Mucosa of rectum (tissue), 2 donors: ENCODE measurements around the gene OPHN1.

Source experiments
- H3K27ac ChIP-seq, 2 donors: one replicate each; pipeline ENCODE4 v1.7.0; 2013; ENCODE audit warnings: inconsistent platforms in 2 of 2, low read depth in 2 of 2, low read length in 2 of 2
- H3K27me3 ChIP-seq, 2 donors: one replicate each; pipeline ENCODE4 v1.7.0; 2013; ENCODE audit warnings: low read length in 2 of 2; ENCODE audit not compliant: control insufficient read depth in 2 of 2, insufficient read depth in 2 of 2
- H3K36me3 ChIP-seq, 2 donors: one replicate each; pipeline ENCODE4 v1.7.0; 2013; ENCODE audit warnings: low read length in 2 of 2; ENCODE audit not compliant: control insufficient read depth in 2 of 2, insufficient read depth in 2 of 2
- H3K4me1 ChIP-seq, 2 donors: one replicate each; pipeline ENCODE4 v1.7.0; 2013; ENCODE audit warnings: low read length in 2 of 2, mild to moderate bottlenecking in 1 of 2; ENCODE audit not compliant: control insufficient read depth in 2 of 2, insufficient read depth in 2 of 2
- H3K4me3 ChIP-seq, 2 donors: one replicate each; pipeline ENCODE4 v1.7.0; 2013; ENCODE audit warnings: low read length in 2 of 2
- H3K9ac ChIP-seq, 2 donors: one replicate each; pipeline ENCODE4 v1.7.0; 2013; ENCODE audit warnings: low read length in 2 of 2, low read depth in 1 of 2, mild to moderate bottlenecking in 1 of 2
- H3K9me3 ChIP-seq, 2 donors: one replicate each; pipeline ENCODE4 v1.7.0; 2013; ENCODE audit warnings: low read length in 2 of 2; ENCODE audit not compliant: control insufficient read depth in 2 of 2
- donor health status: healthy.
- donor health status: Normal muscosa, but diverticular disease.

OPHN1 gene

DNA sequence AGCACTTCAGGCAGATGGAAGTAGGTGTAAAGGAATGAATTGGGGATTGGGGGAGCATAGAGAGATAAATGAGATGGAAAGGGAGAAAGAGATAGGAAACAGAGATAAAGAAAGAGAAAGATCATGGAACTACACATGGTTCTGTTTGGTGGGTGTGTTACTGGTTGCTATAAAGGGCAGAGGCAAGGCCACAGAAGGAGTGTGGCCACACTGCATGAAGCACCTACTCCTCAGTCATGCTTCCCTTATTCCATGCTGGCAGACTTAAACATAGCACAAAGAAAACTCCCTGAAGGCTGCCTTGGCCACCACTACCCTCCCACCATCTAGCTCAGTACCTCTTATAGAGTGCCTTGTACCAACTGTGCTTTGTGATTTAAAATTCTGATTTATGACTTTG is 56.9 kb downstream of the OPHN1 start:
- Histone ChIP-seq H3K36me3 (no peaks in the 10 kb centered on the region), H3K27ac (no peak overlapping the region), H3K4me3 (no peak overlapping the region), H3K27me3 (no peaks in the 10 kb centered on the region), H3K9ac (no peak overlapping the region), H3K4me1 (peaks cover 0 to 2% of the 10 kb centered on the region in 2 donors), H3K9me3 (no peaks in the 10 kb centered on the region)

DNA sequence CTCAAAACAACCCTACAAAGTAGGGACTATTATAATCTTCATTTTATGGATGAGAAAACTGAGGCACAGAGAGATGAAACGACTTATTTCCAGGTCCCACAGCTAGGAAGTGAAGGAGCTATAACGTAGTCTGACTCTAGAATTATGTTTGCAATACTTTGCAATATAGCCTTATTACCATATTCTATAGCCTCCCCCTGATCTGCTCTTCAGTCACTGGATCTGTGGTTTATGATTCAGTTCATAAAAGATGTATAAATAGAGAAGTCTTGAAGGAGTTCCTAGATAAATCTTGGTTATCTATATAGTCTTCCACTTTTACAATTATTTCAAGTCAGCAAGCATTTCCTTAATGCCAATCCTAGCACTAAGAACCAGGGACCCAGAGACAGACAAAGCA is 57.5 kb downstream of the OPHN1 start:
- Histone ChIP-seq H3K36me3 (no peaks in the 10 kb centered on the region), H3K4me3 (no peak overlapping the region), H3K27ac (no peak overlapping the region)

DNA sequence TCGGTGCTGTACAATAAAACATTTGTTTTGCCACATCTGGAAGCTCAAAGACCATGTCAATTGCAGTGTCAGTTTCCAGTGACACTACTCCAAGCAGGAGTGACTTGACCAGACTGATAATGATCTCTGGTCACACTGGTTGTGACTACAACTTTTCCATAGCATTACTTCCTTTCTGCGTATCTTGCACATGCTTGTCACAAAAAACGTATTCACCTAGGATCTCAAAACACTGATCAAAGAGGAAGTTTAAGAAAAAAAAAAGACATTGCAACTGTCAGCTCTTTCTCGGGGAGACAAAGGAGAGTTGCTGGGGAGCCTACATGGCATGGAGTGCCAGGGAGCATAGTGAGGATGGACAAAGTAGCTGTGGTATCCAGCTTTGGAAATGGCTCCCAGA is 60.6 kb downstream of the OPHN1 start:
- no peak overlapping the region for H3K4me3 ChIP-seq
- H3K27me3 ChIP-seq = no peaks in the 10 kb centered on the region
- no peak overlapping the region for H3K27ac ChIP-seq
- H3K36me3 ChIP-seq = no peaks in the 10 kb centered on the region
- H3K9me3 ChIP-seq = peaks cover 0 to 4% of the 10 kb centered on the region in 2 donors
- peaks cover 0 to 2% of the 10 kb centered on the region in 2 donors for H3K4me1 ChIP-seq
- no peak overlapping the region for H3K9ac ChIP-seq

More for the DNA sequence above, 57.5 kb downstream of the OPHN1 start:
- H3K27me3 ChIP-seq = no peaks in the 10 kb centered on the region
- H3K9me3 ChIP-seq = no peaks in the 10 kb centered on the region
- H3K9ac ChIP-seq = no peak overlapping the region
- peaks cover 0 to 2% of the 10 kb centered on the region in 2 donors for H3K4me1 ChIP-seq

DNA sequence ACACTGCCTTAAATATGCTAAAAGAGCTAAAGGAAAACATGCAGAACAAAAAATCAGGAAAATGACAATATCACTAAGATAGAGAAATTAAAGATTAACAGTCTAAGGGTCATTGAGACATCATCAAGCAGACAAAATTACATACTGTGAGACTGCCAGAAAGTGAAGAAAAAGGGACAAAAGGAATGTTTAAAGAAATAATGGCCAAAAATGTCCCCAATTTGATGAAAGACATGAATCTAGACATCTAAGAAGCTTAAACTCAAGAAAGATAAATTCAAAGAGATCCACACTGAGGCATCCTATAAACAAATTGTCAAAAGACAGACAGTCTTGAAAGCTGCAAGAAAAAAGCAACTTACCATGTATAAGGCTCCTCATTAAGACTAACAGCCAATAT is 63.7 kb downstream of the OPHN1 start:
- Histone ChIP-seq H3K4me3 (no peak overlapping the region), H3K36me3 (no peaks in the 10 kb centered on the region), H3K27ac (no peak overlapping the region), H3K27me3 (no peaks in the 10 kb centered on the region), H3K4me1 (no peaks in the 10 kb centered on the region), H3K9ac (no peak overlapping the region), H3K9me3 (peaks cover 0 to 4% of the 10 kb centered on the region in 2 donors)

DNA sequence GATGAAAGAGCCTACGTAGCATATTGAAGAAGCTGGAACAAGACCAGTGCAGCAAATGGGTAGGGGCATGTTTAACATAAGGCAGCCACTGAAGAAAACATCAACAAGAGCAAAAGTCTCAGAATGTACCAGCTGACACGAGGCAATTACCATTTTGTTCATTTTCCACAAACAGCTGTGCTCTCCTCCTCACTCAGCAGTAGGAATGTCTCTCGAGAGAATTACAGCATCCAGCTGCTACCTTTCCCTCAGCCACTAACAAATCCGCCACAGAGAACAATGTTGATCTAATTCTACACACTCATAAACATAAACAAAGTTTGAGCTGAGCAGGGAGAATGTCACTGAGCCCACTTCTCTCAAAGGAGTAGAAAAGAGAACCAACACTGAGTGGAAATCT is 68.0 kb downstream of the OPHN1 start:
- Histone ChIP-seq H3K36me3 (no peaks in the 10 kb centered on the region), H3K4me1 (no peaks in the 10 kb centered on the region), H3K9ac (no peak overlapping the region), H3K27me3 (no peaks in the 10 kb centered on the region), H3K9me3 (peaks cover 0 to 3% of the 10 kb centered on the region in 2 donors), H3K4me3 (no peak overlapping the region), H3K27ac (no peak overlapping the region)

DNA sequence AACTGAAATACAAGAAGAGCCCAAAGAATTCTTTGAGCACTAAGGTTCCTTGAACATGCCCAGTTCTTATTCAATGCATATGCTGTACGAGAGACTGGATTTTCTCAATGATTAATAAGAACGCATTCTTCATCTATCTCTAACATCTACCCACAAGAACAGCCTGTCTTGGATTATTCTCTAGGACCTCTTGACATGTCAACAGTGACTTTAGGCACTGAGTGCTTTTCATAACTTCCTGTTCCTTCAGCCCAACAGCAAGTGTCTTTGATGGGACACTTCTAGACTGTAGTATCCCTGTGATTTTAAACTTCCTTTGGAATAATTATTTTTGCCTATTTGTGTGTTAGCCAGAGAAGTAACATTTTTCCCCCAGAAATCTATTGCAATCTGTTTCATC is 69.3 kb downstream of the OPHN1 start:
- no peaks in the 10 kb centered on the region for H3K27me3 ChIP-seq
- H3K9me3 ChIP-seq = no peaks in the 10 kb centered on the region
- no peak overlapping the region for H3K4me3 ChIP-seq
- H3K36me3 ChIP-seq = no peaks in the 10 kb centered on the region
- H3K27ac ChIP-seq = no peak overlapping the region
- H3K4me1 ChIP-seq = no peaks in the 10 kb centered on the region
- no peak overlapping the region for H3K9ac ChIP-seq

DNA sequence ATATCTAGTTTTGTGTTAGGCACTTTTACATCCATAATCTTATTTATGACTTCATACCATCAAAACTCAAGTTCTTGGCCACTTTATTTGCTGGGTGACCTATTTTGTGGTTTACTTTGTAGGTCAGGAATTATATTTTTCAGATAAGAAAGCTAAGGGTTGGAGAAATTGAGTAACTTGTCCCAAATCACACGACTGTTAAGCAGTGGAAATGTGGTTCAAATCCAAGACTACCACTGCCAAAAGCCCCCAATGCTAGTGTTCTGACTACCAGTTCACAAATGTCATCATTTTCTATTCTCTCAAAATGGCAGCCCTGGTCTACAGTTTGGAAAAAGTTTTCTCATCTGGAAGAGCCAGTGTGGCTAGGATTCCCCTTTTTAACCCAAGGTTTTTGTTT is 74.6 kb downstream of the OPHN1 start:
- no peak overlapping the region for H3K4me3 ChIP-seq
- H3K36me3 ChIP-seq = no peaks in the 10 kb centered on the region
- no peak overlapping the region for H3K27ac ChIP-seq
- H3K4me1 ChIP-seq = no peaks in the 10 kb centered on the region
- H3K27me3 ChIP-seq = no peaks in the 10 kb centered on the region
- no peaks in the 10 kb centered on the region for H3K9me3 ChIP-seq
- no peak overlapping the region for H3K9ac ChIP-seq

DNA sequence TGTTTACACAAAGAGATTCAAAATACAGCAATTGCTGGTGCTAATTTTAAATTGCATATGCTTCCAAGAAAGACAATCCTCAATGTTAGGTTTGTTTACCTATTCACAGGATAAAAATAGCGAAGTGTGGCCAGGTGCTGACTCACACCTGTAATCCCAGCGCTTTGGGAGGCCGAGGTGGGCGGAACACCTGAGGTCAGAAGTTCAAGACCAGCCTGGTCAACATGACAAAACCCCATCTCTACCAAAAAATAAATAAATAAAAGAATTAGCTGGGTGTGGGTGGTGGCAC is 77.7 kb downstream of the OPHN1 start:
- no peaks in the 10 kb centered on the region for H3K27me3 ChIP-seq
- no peak overlapping the region for H3K27ac ChIP-seq
- no peak overlapping the region for H3K9ac ChIP-seq
- H3K4me1 ChIP-seq = no peaks in the 10 kb centered on the region
- no peaks in the 10 kb centered on the region for H3K9me3 ChIP-seq
- H3K4me3 ChIP-seq = no peak overlapping the region
- H3K36me3 ChIP-seq = no peaks in the 10 kb centered on the region

DNA sequence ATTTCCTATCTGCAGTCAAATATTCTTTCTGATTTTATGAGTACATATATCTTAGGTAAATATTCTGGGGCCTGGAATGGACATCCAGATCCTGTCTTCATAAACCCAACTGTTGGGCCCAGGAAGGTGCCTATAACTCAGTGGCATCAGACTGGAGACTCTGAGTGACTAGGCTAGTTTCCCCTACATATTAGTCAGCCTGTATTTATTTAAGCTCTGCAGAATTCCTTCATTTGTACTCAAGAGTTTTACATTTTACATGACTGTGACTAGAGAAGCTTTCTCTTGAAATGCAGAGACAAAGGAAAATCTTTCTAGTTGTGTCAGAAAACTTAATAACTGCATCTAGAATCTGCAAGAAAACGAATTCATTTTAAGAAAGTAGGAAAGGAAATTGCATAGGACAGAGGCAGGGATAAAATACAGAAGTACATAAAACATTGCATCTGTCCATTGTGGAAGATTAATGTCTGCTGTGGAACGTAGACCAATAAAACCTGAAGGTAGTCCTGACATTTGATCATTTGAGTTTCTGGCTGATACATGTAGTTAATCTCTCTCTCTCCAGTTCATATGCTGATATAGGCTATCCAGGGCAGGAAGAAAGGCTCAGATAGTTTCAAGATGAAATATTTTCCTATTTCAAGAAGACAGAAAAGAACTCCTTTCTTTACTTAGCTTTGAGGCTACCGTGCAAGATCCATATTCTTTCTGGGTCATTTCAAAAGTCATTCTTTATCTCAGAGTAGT is 78.2 kb downstream of the OPHN1 start:
- no peak overlapping the region for H3K9ac ChIP-seq
- H3K4me1 ChIP-seq = no peaks in the 10 kb centered on the region
- H3K27ac ChIP-seq = no peak overlapping the region
- H3K36me3 ChIP-seq = no peaks in the 10 kb centered on the region
- H3K4me3 ChIP-seq = no peak overlapping the region
- no peaks in the 10 kb centered on the region for H3K27me3 ChIP-seq
- no peaks in the 10 kb centered on the region for H3K9me3 ChIP-seq

DNA sequence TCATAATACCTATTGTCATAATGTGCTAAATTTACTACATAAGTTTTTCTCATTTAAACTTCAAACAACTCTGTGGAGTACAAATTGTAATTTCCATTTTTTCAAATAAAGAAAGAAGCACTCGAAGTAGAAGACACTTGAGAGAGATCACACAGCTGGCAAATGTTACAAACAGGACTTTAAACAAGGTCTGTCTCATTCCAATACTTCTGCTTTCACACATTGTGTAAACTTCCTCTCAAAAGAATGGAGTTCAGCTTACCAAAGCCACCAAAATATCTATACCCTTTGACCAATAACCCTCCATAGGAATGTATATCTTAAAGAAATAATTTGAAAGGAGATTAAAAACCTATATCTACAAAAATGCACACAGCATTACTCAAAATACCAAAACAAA is 88.3 kb downstream of the OPHN1 start:
- no peaks in the 10 kb centered on the region for H3K4me1 ChIP-seq
- no peak overlapping the region for H3K4me3 ChIP-seq
- no peak overlapping the region for H3K9ac ChIP-seq
- no peak overlapping the region for H3K27ac ChIP-seq
- H3K36me3 ChIP-seq = no peaks in the 10 kb centered on the region
- H3K9me3 ChIP-seq = no peaks in the 10 kb centered on the region
- H3K27me3 ChIP-seq = no peaks in the 10 kb centered on the region

DNA sequence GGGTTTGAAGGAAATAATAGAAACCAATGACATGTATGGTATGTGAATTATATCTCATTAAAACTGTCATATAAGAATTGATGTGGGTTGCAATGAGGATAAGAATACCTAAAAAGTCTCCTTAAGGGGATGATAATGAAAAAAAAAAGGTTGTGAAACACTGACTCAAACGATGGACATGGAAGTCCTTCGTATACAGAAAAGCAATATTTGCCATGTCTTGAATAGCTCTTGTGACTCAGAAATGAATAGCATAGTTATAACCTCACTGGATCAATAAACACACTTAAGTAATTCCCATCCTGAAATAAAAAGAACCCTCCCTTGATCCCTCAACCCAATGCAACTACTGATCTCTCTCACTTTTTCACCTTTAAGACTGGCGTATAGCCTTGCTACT is 89.7 kb downstream of the OPHN1 start:
- Histone ChIP-seq H3K9me3 (no peaks in the 10 kb centered on the region), H3K36me3 (no peaks in the 10 kb centered on the region), H3K27ac (no peak overlapping the region), H3K4me3 (no peak overlapping the region), H3K27me3 (no peaks in the 10 kb centered on the region), H3K4me1 (no peaks in the 10 kb centered on the region), H3K9ac (no peak overlapping the region)
